ENCODE results near the gene BNIP2. TPM values are rescaled to one million over a fixed set of nuclear protein-coding genes. Genes with fewer than 3 reads are reported as not detected.

BNIP2 gene
- total and polyA plus RNA-seq, 2 donors (not counting 1 experiment from before 2014, with no cell fraction given), result 82.9 to 93.2 TPM

DNA sequence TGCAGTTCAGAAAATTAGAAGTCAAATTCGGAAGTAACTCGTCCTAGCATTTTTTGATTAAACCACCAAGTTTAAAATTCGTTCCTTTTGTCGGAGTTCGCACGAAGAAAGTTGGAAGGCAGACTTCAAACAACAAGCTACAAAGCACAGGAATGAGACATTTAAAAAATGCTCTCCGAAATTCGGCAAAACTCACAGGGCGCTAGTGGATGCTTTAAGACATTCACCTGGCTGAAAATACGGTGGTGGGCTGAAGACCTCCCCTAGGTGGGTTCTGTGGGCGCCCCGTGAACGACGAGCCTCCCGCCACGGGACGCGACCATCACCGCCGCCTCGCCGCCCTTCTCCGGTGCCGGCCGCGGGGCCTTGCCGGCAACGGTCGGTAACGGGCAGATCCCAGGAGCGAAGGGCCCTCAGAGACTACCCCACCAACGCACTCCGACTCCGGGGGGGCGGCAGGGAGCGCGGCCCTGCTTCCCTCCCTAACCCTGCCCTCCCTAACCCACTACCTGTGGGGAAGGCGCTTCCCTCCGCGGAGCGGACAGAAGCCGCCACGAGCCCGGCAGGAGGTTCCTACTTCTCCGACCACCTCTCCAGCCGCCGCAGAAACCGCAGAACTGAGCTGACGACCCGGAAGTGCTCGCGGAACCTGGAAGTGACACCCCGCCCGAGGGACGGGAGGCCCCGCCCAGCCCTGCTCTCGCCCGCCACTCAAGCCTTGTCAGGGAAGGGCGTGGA is 32.1 kb downstream of the BNIP2 start, which contains the start of gene GTF2A2:
TSS of gene GTF2A2 (minus strand) at position 619 of the 738 bp plus-strand sequence. CDS start 5,238 bp downstream, outside the sequence.
- DNase-seq (ENCODE audit: low read depth in 2 of 2), result peak; percentile 91 to 94
- Histone ChIP-seq H3K36me3 (ENCODE audit: control insufficient read depth, insufficient read depth, low read length) (peaks cover 4% of the 10 kb centered on the region), H3K9me3 (ENCODE audit: control insufficient read depth, insufficient read depth, low read depth, low read length) (no peaks in the 10 kb centered on the region), H2AFZ (ENCODE audit: low read length) (peak within 1 kb of the TSS; percentile 63), H3K4me3 (replicated peaks in 1 of 4; ENCODE audit: control extremely low read depth in 1 of 4, insufficient read depth in 1 of 4, low read depth in 3 of 4, low read length in 4 of 4) (peak within 1 kb of the TSS; percentile 75 to 91 (median 80)), H3K27me3 (ENCODE audit: control insufficient read depth, insufficient read depth, low read length) (no peaks in the 10 kb centered on the region), H3K9ac (ENCODE audit: insufficient read depth, low read length) (peak within 1 kb of the TSS; percentile 87), H4K20me1 (ENCODE audit: control insufficient read depth, extremely low read depth, insufficient read depth, low read length) (no peaks in the 10 kb centered on the region), H3K4me2 (ENCODE audit: extremely low read depth, insufficient read depth, low read length) (peak within 1 kb of the TSS; percentile 75), H3K79me2 (ENCODE audit: control insufficient read depth, insufficient read depth, low read length) (peaks cover 48% of the 10 kb centered on the region), H3K27ac (ENCODE audit: insufficient read depth, low read length) (peak within 1 kb of the TSS; percentile 88), H3K4me1 (ENCODE audit: control insufficient read depth, extremely low read depth, insufficient read depth, low read length) (peaks cover 2% of the 10 kb centered on the region)
- TF ChIP-seq EZH2 (IDR thresholded peaks at IDR 0.05; ENCODE audit: low read length, missing control alignments), result no peak
- TF ChIP-seq, protein P1, sequence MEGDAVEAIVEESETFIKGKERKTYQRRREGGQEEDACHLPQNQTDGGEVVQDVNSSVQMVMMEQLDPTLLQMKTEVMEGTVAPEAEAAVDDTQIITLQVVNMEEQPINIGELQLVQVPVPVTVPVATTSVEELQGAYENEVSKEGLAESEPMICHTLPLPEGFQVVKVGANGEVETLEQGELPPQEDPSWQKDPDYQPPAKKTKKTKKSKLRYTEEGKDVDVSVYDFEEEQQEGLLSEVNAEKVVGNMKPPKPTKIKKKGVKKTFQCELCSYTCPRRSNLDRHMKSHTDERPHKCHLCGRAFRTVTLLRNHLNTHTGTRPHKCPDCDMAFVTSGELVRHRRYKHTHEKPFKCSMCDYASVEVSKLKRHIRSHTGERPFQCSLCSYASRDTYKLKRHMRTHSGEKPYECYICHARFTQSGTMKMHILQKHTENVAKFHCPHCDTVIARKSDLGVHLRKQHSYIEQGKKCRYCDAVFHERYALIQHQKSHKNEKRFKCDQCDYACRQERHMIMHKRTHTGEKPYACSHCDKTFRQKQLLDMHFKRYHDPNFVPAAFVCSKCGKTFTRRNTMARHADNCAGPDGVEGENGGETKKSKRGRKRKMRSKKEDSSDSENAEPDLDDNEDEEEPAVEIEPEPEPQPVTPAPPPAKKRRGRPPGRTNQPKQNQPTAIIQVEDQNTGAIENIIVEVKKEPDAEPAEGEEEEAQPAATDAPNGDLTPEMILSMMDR (conservative IDR thresholded peaks at IDR 0.05 in 1 of 2, IDR thresholded peaks at IDR 0.05 in 1 of 2; ENCODE audit: low read depth in 1 of 2, low read length in 2 of 2), result no peak

- H3K79me2 ChIP-seq (ENCODE audit: control insufficient read depth, insufficient read depth, low read length), result peaks cover 53% of the 10 kb centered on the region
- no peaks in the 10 kb centered on the region for H4K20me1 ChIP-seq (ENCODE audit: control insufficient read depth, extremely low read depth, insufficient read depth, low read length)
- no peaks in the 10 kb centered on the region for H3K9me3 ChIP-seq (ENCODE audit: control insufficient read depth, insufficient read depth, low read depth, low read length)
- no peak overlapping the region for H3K4me3 ChIP-seq (replicated peaks in 1 of 4; ENCODE audit: control extremely low read depth in 1 of 4, insufficient read depth in 1 of 4, low read depth in 3 of 4, low read length in 4 of 4)
- no peak overlapping the region for H2AFZ ChIP-seq (ENCODE audit: low read length)
- H3K27me3 ChIP-seq (ENCODE audit: control insufficient read depth, insufficient read depth, low read length), result no peaks in the 10 kb centered on the region
- DNase-seq (ENCODE audit: low read depth in 2 of 2), result no peak
- peaks cover 2% of the 10 kb centered on the region for H3K36me3 ChIP-seq (ENCODE audit: control insufficient read depth, insufficient read depth, low read length)
- peaks cover 2% of the 10 kb centered on the region for H3K4me1 ChIP-seq (ENCODE audit: control insufficient read depth, extremely low read depth, insufficient read depth, low read length)
- TF ChIP-seq EZH2 (IDR thresholded peaks at IDR 0.05; ENCODE audit: low read length, missing control alignments), result no peak
- TF ChIP-seq, protein P1 (conservative IDR thresholded peaks at IDR 0.05 in 1 of 2, IDR thresholded peaks at IDR 0.05 in 1 of 2; ENCODE audit: low read depth in 1 of 2, low read length in 2 of 2), result no peak
- no peak overlapping the region for H3K27ac ChIP-seq (ENCODE audit: insufficient read depth, low read length)
- no peak overlapping the region for H3K9ac ChIP-seq (ENCODE audit: insufficient read depth, low read length)
- H3K4me2 ChIP-seq (ENCODE audit: extremely low read depth, insufficient read depth, low read length), result no peak overlapping the region
Measured at GRCh38 chr15:59654046-59654445, 35.1 kb downstream of the BNIP2 start.

DNA sequence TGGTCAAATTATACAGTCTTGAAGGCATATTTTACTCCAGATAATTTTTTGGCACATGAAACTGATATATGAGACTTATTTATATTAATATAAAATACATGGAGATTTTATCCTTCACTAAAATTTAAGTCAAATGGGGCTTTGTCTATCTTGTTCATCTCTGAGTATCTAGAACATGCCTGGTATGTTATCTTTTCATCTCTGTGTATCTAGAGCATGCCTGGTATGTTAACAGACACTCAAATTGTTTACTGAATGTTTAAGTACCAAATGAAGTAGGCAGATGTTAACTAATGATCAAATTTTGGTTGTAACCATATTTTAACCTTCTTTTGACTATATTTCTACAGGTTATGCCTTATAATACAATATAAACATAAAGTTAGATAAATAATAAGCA is 39.5 kb downstream of the BNIP2 start:
- peaks cover 3% of the 10 kb centered on the region for H3K36me3 ChIP-seq (ENCODE audit: control insufficient read depth, insufficient read depth, low read length)
- H4K20me1 ChIP-seq (ENCODE audit: control insufficient read depth, extremely low read depth, insufficient read depth, low read length), result no peaks in the 10 kb centered on the region
- H3K79me2 ChIP-seq (ENCODE audit: control insufficient read depth, insufficient read depth, low read length), result peaks cover 26% of the 10 kb centered on the region
- no peaks in the 10 kb centered on the region for H3K27me3 ChIP-seq (ENCODE audit: control insufficient read depth, insufficient read depth, low read length)
- no peak for TF ChIP-seq EZH2 (IDR thresholded peaks at IDR 0.05; ENCODE audit: low read length, missing control alignments)
- TF ChIP-seq, protein P1 (conservative IDR thresholded peaks at IDR 0.05 in 1 of 2, IDR thresholded peaks at IDR 0.05 in 1 of 2; ENCODE audit: low read depth in 1 of 2, low read length in 2 of 2), result no peak
- no peak overlapping the region for H3K9ac ChIP-seq (ENCODE audit: insufficient read depth, low read length)
- no peak overlapping the region for H2AFZ ChIP-seq (ENCODE audit: low read length)
- no peaks in the 10 kb centered on the region for H3K9me3 ChIP-seq (ENCODE audit: control insufficient read depth, insufficient read depth, low read depth, low read length)
- no peak overlapping the region for H3K4me3 ChIP-seq (replicated peaks in 1 of 4; ENCODE audit: control extremely low read depth in 1 of 4, insufficient read depth in 1 of 4, low read depth in 3 of 4, low read length in 4 of 4)
- no peak overlapping the region for H3K27ac ChIP-seq (ENCODE audit: insufficient read depth, low read length)
- H3K4me2 ChIP-seq (ENCODE audit: extremely low read depth, insufficient read depth, low read length), result no peak overlapping the region
- no peak for DNase-seq (ENCODE audit: low read depth in 2 of 2)
- H3K4me1 ChIP-seq (ENCODE audit: control insufficient read depth, extremely low read depth, insufficient read depth, low read length), result no peaks in the 10 kb centered on the region
